IPS-NIHi7 (cell line): ENCODE results near the gene LYRM1.
A peak's percentile ranks its signal among the peaks of the same experiment; 100 is the strongest.
"Not testable (repeated sequence)": the region's sequence is repeated elsewhere in the genome, so short reads cannot be mapped to it uniquely, and the experiment has no call there.

ENCODE experiments used
- DNase-seq: peaks from one replicate; pipeline ENCODE4 v3.0.0; 2012; ENCODE audit warnings: mixed read lengths; ENCODE audit errors: extremely low spot score

Gene LYRM1, protein sequence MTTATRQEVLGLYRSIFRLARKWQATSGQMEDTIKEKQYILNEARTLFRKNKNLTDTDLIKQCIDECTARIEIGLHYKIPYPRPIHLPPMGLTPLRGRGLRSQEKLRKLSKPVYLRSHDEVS

DNA sequence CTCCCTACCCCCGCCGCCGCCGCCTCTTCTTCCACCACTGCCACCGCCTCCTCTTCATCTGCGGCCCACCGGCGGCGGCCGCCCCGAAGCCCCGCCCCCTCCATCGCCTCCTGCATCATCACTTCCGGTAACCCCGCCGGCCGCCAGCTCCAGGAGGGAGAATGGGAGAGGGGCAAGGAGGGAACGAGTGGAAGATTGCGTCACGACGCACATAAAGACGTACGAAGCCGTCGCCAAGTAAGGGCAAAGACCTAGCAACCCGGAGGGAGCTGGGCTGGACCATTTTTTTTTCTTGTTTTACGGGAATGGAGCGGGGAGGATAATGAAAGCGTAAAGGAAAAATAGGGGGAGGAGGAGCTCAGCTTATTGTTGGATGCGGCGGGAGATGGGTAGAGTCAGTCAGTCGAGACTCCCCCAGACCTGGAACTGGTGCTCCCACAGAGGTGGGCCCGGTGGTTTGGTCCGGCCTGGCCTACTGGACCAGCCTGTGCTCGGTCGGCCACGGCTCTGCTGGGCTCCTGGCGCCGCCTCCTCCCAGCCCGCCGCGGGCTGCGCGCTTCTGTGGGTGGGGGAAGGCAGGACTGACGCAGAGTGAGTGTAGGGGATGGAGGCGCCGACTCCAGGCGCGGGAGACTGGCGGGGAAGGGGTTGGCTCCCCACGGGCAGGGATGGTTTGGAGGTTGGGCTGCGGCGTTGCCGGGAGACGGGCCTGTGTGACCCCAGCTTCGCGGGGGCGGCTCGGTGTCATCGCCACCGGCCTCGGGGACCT lies at the start of gene LYRM1, which contains the start of gene DCUN1D3:
LYRM1 (plus strand) TSS at position 473 of the 769 bp plus-strand sequence. CDS start 14,785 bp downstream, outside the sequence.
DCUN1D3 (minus strand) TSS at position 60 of the 769 bp plus-strand sequence. CDS start 37,820 bp downstream, outside the sequence.
- DNase-seq, result peak; percentile 97

DNA sequence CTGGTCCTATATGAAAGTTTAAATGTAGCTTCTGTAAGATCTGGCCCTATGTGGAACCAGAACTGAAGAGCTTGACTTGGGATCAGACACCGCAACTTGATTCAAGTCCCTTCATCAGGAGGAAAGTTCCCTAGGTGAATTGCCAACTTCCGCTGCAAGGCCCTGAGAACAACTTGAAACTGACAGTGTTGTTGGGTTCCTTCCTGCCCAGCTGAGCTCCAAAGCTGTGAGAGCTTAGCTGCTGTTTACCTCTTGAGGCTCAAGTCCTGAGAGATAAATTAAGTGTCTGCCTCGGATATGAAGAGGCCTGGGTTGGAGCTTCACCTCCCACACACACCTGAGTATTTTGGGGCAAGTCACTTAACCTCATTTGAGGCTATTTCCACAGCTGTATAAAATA lies 49.6 kb upstream of the LYRM1 start:
- DNase-seq, result no peak

DNA sequence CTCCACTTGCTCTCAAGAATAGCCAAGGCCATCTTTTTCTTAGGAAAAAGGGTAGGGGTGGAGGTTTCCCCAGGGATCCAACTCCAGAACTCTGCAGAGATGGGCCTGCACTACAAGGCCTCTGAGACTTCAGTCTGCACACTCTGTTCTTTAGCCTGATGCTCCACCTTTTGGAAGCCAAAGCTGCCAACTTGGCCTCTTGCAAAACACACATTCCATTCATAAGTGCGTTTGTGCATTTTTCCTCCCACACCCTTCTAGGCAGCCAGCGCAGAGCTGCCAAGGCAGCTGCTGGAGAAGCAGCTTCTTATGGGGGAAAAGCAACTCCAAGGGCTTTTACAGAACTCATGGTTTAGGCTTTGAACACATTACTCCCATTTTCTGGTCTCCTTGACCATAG lies 49.0 kb upstream of the LYRM1 start:
- DNase-seq, result no peak

DNA sequence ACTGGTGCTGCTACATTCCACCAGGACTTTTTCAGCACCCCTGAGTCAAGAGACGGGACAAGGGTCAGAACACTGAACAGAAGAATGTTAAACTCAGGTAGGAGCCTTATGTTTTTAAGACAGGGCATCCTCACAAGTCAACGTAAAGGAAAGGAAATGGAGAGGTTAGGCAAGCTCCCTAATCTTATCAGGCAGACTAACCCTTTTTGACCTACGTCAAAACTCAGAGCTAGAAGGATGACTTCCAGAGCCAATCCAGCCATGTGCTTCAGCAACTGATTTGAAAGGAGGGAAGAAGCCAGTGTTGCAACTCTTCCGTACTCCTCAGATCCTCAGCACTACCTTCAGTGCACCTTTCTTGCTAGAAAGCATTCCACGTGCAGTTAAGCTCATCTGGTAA lies 47.4 kb upstream of the LYRM1 start:
- DNase-seq, result no peak

DNA sequence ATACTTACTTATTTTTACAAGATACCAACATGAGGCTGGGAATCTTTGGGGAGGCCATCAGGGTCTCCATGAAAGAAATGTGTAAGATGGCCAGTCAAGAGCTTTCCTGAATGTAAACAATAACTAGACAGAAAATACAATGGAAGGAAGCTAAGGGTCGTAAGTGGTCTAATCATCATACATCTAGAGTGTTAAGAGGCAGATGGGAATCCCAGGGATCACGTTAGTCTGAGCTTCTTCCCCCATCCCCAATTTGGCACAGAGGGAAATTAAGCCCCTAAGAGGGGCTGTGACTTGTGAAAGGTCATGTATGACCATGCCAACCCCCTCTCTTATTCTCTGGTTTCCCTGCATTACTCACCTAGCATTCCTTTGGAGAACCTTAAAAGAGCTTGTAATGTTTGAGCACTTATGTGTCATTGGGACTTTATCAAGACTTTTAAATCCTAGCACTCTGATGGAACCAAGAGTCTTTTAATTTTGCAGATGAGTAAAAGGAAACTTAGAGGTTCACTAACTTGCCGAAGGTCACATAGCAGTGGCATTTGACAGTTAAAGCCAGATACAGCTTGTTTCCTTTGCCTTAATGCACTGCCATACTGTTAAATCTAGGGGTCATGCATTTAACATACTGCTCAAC lies 46.5 kb upstream of the LYRM1 start:
- DNase-seq, result no peak

DNA sequence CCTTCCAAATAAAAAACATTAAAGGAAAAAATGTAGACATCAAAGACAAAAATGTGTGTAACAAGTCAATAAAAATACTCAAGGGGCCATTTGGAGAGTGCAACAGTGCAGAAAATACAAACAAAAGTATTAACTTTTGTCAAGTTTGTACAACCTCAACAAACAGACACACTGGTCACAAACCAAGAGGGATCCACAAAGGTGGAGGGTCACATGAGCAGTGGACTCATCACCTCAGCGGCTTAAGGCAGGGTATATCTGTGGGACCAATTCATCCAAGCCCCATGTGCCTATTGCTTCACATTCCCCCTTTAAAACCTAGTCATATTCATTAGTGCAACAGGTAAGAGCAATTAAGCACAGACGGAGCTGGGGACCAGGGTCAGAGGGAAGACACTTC lies 45.6 kb upstream of the LYRM1 start:
- DNase-seq, result no peak

DNA sequence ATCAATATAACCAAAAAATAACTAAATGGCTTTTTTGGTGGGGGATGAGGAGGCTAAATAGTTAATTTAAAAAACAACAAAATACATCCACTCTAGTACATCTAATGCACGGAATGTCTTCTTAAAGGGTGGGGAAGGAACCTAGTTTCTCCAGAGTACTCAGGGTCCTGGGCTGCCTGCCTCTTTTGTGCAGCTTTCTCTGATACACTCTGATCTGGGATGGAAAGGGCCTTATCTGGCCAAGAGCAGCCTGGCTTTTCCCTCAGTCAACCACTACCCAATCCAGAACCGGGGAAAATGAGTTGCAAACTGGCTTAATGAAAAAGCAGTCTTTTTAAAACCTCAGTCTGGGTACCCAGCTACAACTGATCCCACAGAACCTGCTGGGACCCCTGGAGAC lies 43.3 kb upstream of the LYRM1 start:
- DNase-seq, result no peak

DNA sequence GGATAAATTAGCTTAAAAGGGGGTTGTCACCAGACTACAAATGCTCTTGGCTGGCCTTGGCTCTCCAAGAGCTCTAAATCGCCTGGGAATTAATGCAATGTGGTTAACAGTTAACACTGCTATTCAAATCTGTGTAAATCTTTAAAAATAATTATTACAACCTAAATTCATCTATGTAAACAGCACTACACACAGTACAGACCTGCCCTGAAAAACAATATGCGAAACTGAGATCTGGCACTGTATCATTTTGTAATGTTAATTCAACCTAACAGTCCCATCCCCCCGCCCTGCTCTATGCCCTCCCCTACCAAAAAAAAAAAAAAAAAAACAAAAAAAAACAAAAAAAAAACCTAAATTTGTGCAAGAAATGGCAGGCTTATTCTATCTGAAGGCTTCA lies 41.3 kb upstream of the LYRM1 start:
- DNase-seq, result no peak

DNA sequence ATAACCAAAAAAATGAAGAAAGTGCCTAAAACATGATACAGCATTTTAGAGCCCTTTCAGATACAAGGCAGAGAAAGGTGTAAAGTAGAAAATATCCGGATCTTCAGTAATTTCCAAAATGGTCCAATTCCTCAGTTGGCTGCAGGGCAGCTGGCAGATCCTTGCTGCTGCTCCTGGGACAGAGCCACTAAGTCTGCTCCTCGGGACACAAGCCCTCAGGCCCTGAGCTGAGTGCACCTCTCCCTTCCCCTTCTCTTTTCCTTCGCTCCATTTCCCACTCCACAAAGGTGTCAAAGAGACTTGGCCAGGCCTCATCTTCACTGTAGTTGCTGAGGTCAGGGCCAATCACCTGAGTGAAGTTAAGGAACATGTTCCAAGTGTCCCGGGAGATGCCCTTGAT lies 40.9 kb upstream of the LYRM1 start:
- no peak for DNase-seq

DNA sequence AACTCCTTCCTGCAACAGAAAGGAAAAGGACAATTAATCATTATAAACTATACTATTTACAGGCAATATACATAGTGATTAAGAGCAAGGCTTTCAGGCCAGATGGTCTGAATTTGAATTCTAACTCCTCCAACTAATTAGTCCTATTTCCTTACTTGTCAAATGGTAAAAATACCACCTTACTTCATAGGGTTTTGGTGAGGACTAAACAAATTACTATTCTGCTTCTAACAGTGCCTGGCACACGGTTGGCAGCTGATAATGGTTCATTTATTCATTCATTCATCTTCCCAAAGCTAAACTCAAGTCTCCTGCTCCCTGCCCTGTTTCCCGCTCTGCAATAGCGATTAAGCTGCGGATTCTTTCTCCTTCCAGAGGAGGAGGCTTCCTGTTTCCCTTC lies 40.2 kb upstream of the LYRM1 start:
- no peak for DNase-seq

DNA sequence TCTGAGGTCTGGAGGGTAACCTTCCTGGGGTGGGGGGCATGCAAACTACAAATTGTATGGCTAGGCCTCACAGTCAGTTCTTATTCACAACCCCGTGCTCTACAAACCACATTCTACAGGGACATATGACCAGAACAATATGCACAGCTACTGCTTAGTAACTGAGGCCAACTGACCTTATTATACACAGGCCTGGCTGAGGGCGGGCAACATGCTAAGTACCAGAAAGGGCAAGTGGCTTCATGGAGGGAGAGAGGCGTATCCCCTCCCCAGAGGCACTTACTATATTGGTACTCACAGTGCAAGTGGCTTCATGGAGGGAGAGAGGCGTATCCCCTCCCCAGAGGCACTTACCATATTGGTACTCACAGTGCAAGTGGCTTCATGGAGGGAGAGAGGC lies 39.6 kb upstream of the LYRM1 start:
- not testable (repeated sequence) for DNase-seq

DNA sequence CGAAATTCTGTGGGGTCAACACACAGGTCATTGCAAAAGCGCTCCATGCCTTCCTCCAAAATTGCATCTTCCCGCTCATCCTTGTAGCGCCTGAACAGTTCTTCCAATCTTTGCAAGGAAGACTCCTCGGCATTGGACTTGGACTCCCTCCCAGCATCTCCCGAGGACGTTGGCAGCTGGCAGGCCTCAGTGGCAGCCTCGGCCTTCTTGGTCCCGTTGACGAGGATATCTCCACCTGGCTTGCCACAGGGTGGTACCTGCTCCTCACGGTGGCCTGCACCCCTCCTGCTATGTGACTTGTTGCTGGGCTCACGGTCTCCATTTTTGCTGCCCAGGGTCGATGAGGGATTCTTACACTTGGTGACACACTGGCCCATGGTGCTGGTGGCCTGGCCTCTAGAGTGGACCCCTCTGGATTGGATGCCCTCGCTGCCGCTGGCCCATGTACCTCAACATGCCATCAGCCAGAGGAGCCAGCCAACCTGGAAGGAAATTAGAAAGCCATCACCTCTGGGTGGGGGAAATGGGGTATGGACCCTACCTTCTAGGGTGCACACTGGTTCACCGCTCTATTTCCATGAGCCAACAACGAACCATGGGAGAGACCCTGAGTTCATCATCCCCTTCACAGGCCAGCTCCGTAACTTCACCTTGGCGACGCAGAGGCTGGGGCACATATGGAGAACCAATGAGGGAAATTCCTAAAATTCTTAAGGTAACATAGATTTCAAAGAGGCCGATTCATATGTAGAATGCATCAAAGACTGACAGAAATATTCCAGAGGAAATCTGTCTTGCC lies 38.2 kb upstream of the LYRM1 start:
- no peak for DNase-seq

DNA sequence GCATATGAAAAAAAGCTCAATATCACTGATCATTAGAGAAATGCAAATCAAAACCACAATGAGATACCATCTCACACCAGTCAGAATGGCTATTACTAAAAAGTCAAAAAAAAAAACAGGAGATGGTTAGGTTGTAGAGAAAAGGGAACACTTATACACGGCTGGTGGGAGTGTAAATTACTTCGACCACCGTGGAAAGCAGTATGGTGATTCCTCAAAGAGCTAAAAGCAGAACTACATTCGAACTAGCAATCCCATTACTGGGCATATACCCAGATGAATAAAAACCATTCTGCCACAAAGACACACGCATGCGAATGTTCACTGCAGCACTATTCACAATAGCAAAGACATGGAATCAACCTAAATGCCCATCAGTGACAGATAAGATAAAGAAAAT lies 36.2 kb upstream of the LYRM1 start:
- DNase-seq, result not testable (repeated sequence)

DNA sequence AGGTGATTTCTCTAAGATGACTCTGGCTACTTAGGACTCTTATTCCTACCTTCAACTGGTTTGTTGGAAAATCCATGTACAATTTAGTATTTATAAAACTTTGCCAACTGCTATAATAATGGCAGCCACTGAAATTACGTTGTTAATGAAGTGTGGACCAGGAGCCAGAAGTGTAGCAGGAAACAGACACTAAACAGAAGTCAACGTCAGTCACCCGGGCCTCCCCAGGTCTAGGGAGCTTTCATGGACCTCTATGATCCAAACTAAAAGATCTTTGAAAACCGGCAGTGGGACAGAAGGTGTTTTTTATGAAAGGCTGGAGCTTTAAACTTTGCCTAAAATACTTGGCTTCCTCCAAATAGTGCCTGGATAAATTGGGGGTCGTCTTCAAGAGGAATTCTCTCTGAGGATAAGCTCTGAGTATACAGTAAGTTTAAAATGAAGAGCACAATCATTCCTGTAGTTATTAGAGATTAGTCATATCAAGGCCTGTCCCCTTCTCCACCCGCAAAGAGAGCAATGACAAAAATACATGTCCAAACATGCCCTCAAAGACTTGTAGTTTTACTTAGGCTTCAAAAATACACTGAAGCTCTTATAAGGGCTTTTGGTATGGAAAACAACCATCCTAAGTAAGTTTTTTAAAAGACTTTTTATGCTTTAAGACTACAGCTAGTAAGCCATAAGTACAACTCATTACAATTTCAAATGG lies 35.0 kb upstream of the LYRM1 start:
- no peak for DNase-seq

DNA sequence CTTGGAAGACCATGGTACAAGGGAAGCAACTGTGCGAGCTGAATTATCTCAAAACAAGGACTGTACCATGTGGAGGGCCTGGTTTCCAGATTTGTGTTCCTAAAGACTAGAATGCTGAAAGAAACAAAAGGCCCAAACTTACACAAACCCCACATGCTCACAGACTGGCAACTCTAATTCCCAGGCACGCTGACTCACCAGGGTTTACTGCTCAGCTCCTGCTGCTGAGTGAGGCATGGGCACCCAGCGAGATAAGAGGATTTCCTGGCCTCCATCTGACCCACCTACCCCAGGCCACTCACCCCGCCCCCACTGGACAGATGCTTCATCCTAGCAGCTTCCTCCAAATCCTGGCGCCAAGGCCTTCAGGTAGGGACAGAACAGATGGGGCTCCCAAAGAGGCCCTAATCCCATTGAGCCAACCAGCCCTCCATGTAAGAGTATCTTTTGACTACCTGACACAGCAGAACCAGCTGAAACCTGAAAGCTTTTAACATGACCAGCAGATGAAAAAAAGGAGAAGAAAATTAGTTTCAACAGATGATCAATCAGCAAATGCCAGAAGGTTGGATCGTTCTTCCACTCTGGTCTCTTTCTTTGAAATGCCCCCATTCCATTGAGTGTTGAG lies 34.3 kb upstream of the LYRM1 start:
- peak; percentile 60 for DNase-seq

DNA sequence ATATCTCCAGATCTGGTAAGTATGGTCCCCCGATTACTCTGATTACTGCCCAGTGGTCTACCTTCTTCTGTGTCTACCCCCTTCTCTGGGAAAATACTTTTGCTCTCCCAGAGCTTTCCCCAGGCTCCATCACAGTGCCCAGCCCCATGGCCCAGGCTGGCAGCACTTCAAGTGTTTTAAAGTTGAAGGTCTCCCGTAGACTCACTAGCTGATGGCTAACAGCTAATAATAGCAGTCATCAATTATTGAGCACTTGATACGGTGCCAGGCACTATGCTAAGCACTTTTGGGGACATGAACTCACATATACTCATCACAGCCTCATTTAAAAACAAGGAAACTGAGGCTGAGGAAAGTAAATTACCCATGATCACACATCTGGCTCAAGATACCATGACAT lies 33.8 kb upstream of the LYRM1 start:
- DNase-seq, result no peak

DNA sequence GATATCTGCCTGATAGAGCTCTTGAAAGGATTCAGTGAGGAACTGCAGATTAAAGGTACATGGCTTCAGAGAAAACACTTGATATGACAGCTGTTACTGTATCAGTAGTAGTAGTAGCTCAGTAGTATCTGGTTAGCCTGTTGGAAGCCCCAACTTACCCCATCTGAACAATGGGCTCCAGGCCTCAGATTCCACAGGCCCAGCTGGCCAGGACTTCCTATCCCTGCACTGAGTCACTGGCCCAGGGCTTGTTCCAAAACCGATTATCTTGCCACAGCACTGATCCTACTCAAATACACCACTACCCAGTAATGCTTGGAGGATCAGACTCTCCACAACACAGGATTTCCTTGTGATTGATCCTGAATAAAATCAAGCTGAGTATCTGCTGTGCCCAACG lies 33.0 kb upstream of the LYRM1 start:
- no peak for DNase-seq

DNA sequence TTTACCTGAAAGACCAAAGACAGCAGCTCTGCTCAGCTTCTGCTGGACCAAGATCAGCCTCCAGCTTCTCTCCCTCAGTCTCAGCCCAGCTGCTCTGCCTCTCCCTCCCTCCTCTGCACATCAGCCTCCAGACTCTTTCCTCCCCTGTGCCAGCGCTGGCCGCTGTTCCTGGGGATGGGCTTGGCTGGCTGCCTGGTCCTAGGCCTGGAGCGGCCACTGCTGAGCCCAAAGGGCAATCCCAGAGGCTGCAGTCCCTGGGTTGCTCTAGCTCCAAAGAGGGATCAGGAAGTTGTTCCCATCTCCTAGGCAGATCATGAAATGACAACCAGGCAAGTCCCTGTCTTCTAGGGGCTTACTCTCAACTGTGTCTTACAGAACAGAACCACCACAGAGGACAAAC lies 31.7 kb upstream of the LYRM1 start:
- no peak for DNase-seq

DNA sequence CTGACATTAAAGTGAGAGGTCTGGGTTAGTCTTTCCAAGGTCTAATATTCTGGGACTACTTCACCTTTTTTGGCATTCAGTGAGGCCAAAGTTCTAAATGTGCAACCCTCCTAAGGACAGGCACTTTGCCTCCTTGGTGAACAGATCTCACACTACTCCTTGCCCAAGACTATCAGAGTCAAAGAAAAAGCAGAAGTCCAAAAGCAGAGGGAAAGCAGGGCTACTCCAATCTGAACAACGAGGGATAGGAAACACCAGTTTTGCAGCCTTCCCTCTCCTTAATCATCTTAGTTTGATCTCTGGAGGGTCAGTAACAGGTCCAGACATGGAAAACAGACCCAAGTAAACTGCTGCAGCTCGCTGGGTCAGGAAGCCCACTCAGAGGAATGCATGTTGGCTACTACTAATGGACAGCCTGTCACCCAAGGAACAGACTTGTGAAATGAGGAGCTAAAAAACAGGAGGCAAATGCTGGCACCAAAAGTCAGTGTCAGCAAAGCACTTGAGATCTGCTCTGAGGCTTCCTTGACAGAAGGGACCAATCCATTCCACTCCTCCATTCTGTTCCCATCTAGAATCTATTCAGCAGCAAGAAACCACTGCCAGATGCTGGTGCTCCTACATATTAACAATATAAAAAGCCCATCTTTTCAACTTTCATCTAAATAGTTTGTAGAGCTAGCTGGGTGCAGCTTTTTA lies 30.3 kb upstream of the LYRM1 start:
- no peak for DNase-seq

DNA sequence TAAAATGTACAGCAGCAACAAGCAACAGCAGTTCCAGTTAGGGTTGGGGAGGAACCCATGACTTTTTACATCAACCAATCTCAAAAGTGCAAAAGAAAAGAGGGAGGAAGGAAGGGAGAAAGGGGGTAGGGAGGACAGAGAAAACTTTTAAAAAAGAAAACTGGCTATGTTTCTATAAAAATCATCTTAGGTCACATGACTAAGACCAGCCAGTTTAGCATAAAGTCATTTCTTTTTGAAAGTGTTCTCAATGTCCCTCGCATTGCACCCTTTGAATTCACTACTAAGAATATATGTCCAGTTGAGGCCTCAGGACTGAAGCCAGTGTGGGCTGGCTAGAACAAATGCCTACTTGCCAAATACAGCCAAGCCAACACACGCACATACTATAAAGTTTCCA lies 29.3 kb upstream of the LYRM1 start:
- no peak for DNase-seq
